HEK293 (cell line): ENCODE data around the gene QRICH2.

ENCODE experiments used
- CTCF ChIA-PET: fragments of 350-600 bp; formaldehyde crosslinking; extraction: SDS; loops from one replicate; lab custom pipeline; 2021; ENCODE audit warnings: antibody characterized with exemption; lab: Yijun Ruan, JAX
- POLR2A ChIA-PET: fragments of 300-600 bp; formaldehyde crosslinking; extraction: SDS; loops from one replicate; lab custom pipeline; 2020; ENCODE audit warnings: antibody characterized with exemption, inconsistent platforms; lab: Yijun Ruan, JAX
- H3K27ac ChIP-seq: fragments of 200-500 bp; sonication (Bioruptor generic); 2 replicates; pipeline ENCODE4 v1.5.1; 2014; ENCODE audit warnings: low read depth, low read length, control low read depth, inconsistent platforms; ENCODE audit errors: extremely low read depth
- H3K36me3 ChIP-seq, 2 experiments: fragments of 200-500 bp in 1 of 2; sonication (Bioruptor generic) in 1 of 2; 1 replicate in 1 of 2; 2 replicates in 1 of 2; pipeline ENCODE4 v1.5.1; 2014 to 2017; ENCODE audit warnings: inconsistent platforms in 2 of 2, low read length in 2 of 2; ENCODE audit not compliant: control insufficient read depth in 2 of 2, insufficient read depth in 1 of 2
- H3K4me1 ChIP-seq: fragments of 200-500 bp; sonication (Bioruptor generic); 2 replicates; pipeline ENCODE4 v1.5.1; 2014; ENCODE audit warnings: mild to moderate bottlenecking, low read length, inconsistent platforms; ENCODE audit not compliant: control insufficient read depth, insufficient read depth
- H3K4me3 ChIP-seq: 2 replicates; pipeline ENCODE4 v1.5.1; 2011; ENCODE audit warnings: low read depth, mild to moderate bottlenecking, control low read depth, low read length, moderate library complexity
- H3K9me3 ChIP-seq: fragments of 200-500 bp; sonication (Bioruptor generic); 2 replicates; pipeline ENCODE4 v1.5.1; 2014; ENCODE audit warnings: low read depth, low read length, inconsistent platforms; ENCODE audit not compliant: control insufficient read depth, insufficient read depth
- HOXC10 ChIP-seq: sonication (generic); formaldehyde crosslinking; IDR thresholded peaks from 2 replicates; pipeline ENCODE4 v1.8.1; 2023; ENCODE audit warnings: mild to moderate bottlenecking, missing genetic modification reagents
- KLF8 ChIP-seq: fragments of 450-650 bp; formaldehyde crosslinking; IDR thresholded peaks from 2 replicates; pipeline ENCODE4 v1.5.1; 2016; ENCODE audit warnings: missing biosample characterization, missing genetic modification characterization
- TRIM28 ChIP-seq: IDR thresholded peaks from 2 replicates; pipeline ENCODE4 v1.6.1; 2011; ENCODE audit warnings: low read length, control low read depth, borderline replicate concordance
- ZBTB21 ChIP-seq: fragments of 450-650 bp; formaldehyde crosslinking; IDR thresholded peaks from 2 replicates; pipeline ENCODE4 v1.5.1; 2017; ENCODE audit warnings: missing biosample characterization, missing genetic modification characterization
- ZBTB44 ChIP-seq: fragments of 450-650 bp; IDR thresholded peaks from 2 replicates; pipeline ENCODE4 v1.5.1; 2018; ENCODE audit warnings: missing biosample characterization, mild to moderate bottlenecking, missing genetic modification characterization
- ZBTB49 ChIP-seq: fragments of 450-650 bp; formaldehyde crosslinking; IDR thresholded peaks from 2 replicates; pipeline ENCODE4 v1.5.1; 2016; ENCODE audit warnings: missing biosample characterization, missing genetic modification characterization, low read depth
- ZEB2 ChIP-seq: fragments of 450-650 bp; formaldehyde crosslinking; IDR thresholded peaks from 2 replicates; pipeline ENCODE4 v1.5.1; 2016; ENCODE audit warnings: missing biosample characterization, missing genetic modification characterization
- ZNF19 ChIP-seq: fragments of 450-650 bp; formaldehyde crosslinking; IDR thresholded peaks from 2 replicates; pipeline ENCODE4; 2016; ENCODE audit warnings: missing biosample characterization, missing genetic modification characterization, low read depth
- ZNF341 ChIP-seq: fragments of 450-650 bp; formaldehyde crosslinking; IDR thresholded peaks from 2 replicates; pipeline ENCODE4; 2016; ENCODE audit warnings: low read depth, missing biosample characterization, missing genetic modification characterization
- ZNF354C ChIP-seq: fragments of 450-650 bp; formaldehyde crosslinking; IDR thresholded peaks from 2 replicates; pipeline ENCODE4 v1.5.1; 2016; ENCODE audit warnings: missing biosample characterization, missing genetic modification characterization, low read depth, borderline replicate concordance
- ZNF398 ChIP-seq: fragments of 450-650 bp; formaldehyde crosslinking; IDR thresholded peaks from 2 replicates; pipeline ENCODE4 v1.5.1; 2017; ENCODE audit warnings: missing biosample characterization, missing genetic modification characterization
- ZNF423 ChIP-seq: fragments of 450-650 bp; formaldehyde crosslinking; IDR thresholded peaks from 2 replicates; pipeline ENCODE4 v1.5.1; 2016; ENCODE audit warnings: missing biosample characterization, missing genetic modification characterization
- ZNF529 ChIP-seq: fragments of 450-650 bp; formaldehyde crosslinking; IDR thresholded peaks from 2 replicates; pipeline ENCODE4 v1.5.1; 2017; ENCODE audit warnings: missing genetic modification characterization, missing biosample characterization; ENCODE audit not compliant: insufficient replicate concordance
- ZNF548 ChIP-seq: fragments of 450-650 bp; formaldehyde crosslinking; IDR thresholded peaks from 2 replicates; pipeline ENCODE4 v1.5.1; 2016; ENCODE audit warnings: missing biosample characterization, missing genetic modification characterization
- ZNF585B ChIP-seq: fragments of 450-650 bp; formaldehyde crosslinking; IDR thresholded peaks from 2 replicates; pipeline ENCODE4 v1.5.1; 2016; ENCODE audit warnings: missing biosample characterization, missing genetic modification characterization
- ZNF629 ChIP-seq: fragments of 450-650 bp; formaldehyde crosslinking; IDR thresholded peaks from 2 replicates; pipeline ENCODE4 v1.5.1; 2017; ENCODE audit warnings: missing biosample characterization, missing genetic modification characterization
- ZNF692 ChIP-seq: fragments of 450-650 bp; formaldehyde crosslinking; IDR thresholded peaks from 2 replicates; pipeline ENCODE4 v1.5.1; 2016; ENCODE audit warnings: missing biosample characterization, missing genetic modification characterization
- ZNF843 ChIP-seq: fragments of 450-650 bp; formaldehyde crosslinking; IDR thresholded peaks from 2 replicates; pipeline ENCODE4 v1.5.1; 2016; ENCODE audit warnings: missing biosample characterization, missing genetic modification characterization
- ZSCAN23 ChIP-seq: fragments of 450-650 bp; formaldehyde crosslinking; IDR thresholded peaks from 2 replicates; pipeline ENCODE4 v1.5.1; 2016; ENCODE audit warnings: missing biosample characterization, missing genetic modification characterization
- TF ChIP-seq, protein P1 (sequence below): fragments of 450-650 bp; formaldehyde crosslinking; IDR thresholded peaks from 2 replicates; pipeline ENCODE4 v1.5.1; 2016; ENCODE audit warnings: missing biosample characterization, missing genetic modification characterization
- TF ChIP-seq, protein P2 (sequence below): fragments of 450-650 bp; formaldehyde crosslinking; conservative IDR thresholded peaks from 2 replicates; pipeline ENCODE4 v1.5.1; 2016; ENCODE audit warnings: low read depth, missing biosample characterization, missing genetic modification characterization
- TF ChIP-seq, protein P3 (sequence below): fragments of 450-650 bp; formaldehyde crosslinking; IDR thresholded peaks from 2 replicates; pipeline ENCODE4 v1.5.1; 2016; ENCODE audit warnings: missing biosample characterization, missing genetic modification characterization

The QRICH2 gene

DNA sequence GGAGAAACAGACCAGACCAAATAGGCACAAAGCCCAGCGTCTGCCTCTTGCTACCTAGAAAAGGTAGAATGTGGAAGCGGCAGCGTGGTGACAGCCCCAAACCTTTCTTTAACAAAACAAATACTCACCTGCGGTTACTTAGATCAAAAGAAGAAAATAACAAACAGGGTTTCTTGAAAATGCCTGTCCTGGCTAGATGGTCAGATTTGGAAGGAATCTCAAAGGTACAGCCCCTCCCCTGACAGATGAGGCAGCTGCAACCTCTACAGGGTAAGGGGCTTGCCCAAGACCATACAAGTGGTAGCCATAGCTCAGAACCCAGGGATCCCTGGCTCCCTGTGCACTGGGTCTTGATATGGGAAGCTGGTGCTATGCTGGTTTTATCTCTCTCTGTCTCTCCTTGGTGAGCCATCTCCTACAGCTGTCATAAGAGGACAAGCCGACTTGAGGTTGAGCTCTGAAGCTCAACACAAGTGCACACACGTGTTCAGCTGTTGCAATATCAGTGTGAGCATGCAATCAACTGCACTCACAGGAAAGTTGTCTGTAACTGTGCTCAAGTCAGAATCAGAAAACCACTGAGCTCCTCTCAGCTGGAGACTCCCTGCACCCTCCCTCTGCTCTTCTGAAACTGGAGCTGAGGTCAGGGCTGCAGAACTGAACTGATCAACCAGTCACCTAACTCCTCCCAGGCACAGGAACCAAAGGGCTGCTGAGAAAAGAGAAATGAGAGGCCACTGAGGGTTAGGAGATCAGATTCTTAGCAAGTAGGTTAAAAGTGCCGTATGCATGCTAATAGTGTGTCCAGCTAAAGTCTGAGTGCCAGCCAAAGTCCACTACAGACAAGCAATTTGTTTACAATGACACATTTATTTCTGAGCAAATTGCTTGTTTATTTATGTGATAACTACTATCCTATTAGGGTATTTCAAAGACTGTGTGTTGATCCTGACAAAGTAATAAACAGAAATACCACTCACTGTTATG lies 61.7 kb downstream of the QRICH2 start:
- ChIA-PET CTCF (interaction anchor here (0.6 to 1.6 kb wide), 7 partner anchors 9 to 234 kb away, joined by 3 to 8 read pairs (median 4); no protein-coding TSS in a partner anchor), POLR2A (interaction anchor here (0.5 to 2.6 kb wide), 5 partner anchors 16 to 646 kb away, joined by 3 to 16 read pairs (median 5); no protein-coding TSS in a partner anchor)
- Histone ChIP-seq H3K4me3 (no peak overlapping the region), H3K9me3 (no peaks in the 10 kb centered on the region), H3K27ac (no peak overlapping the region), H3K4me1 (peaks cover 4% of the 10 kb centered on the region; the same call in 1 of the 2 replicates), H3K36me3 (no peaks in the 10 kb centered on the region)
- TF ChIP-seq ZNF548 (no peak), ZNF585B (tag by site-specific recombination) (no peak), ZEB2 (tag by site-specific recombination) (no peak), ZNF398 (no peak), ZNF354C (tag by site-specific recombination) (no peak), ZNF843 (tag by site-specific recombination) (no peak), ZNF19 (no peak), ZNF692 (tag by site-specific recombination) (no peak), TRIM28 (peak; percentile 69), ZNF629 (tag by site-specific recombination) (no peak), ZNF341 (tag by site-specific recombination) (peak; percentile 90), ZNF423 (tag by site-specific recombination) (no peak), ZBTB21 (tag by site-specific recombination) (no peak), KLF8 (tag by site-specific recombination) (no peak), ZBTB44 (peak; percentile 68; the same call in 1 of the 2 replicates), HOXC10 (CRISPR knock-in tag) (no peak), ZBTB49 (tag by site-specific recombination) (no peak), ZSCAN23 (tag by site-specific recombination) (no peak), ZNF529 (tag by site-specific recombination) (no peak)
- TF ChIP-seq, protein P1, sequence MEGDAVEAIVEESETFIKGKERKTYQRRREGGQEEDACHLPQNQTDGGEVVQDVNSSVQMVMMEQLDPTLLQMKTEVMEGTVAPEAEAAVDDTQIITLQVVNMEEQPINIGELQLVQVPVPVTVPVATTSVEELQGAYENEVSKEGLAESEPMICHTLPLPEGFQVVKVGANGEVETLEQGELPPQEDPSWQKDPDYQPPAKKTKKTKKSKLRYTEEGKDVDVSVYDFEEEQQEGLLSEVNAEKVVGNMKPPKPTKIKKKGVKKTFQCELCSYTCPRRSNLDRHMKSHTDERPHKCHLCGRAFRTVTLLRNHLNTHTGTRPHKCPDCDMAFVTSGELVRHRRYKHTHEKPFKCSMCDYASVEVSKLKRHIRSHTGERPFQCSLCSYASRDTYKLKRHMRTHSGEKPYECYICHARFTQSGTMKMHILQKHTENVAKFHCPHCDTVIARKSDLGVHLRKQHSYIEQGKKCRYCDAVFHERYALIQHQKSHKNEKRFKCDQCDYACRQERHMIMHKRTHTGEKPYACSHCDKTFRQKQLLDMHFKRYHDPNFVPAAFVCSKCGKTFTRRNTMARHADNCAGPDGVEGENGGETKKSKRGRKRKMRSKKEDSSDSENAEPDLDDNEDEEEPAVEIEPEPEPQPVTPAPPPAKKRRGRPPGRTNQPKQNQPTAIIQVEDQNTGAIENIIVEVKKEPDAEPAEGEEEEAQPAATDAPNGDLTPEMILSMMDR (tag by site-specific recombination) = no peak
- TF ChIP-seq, protein P2, sequence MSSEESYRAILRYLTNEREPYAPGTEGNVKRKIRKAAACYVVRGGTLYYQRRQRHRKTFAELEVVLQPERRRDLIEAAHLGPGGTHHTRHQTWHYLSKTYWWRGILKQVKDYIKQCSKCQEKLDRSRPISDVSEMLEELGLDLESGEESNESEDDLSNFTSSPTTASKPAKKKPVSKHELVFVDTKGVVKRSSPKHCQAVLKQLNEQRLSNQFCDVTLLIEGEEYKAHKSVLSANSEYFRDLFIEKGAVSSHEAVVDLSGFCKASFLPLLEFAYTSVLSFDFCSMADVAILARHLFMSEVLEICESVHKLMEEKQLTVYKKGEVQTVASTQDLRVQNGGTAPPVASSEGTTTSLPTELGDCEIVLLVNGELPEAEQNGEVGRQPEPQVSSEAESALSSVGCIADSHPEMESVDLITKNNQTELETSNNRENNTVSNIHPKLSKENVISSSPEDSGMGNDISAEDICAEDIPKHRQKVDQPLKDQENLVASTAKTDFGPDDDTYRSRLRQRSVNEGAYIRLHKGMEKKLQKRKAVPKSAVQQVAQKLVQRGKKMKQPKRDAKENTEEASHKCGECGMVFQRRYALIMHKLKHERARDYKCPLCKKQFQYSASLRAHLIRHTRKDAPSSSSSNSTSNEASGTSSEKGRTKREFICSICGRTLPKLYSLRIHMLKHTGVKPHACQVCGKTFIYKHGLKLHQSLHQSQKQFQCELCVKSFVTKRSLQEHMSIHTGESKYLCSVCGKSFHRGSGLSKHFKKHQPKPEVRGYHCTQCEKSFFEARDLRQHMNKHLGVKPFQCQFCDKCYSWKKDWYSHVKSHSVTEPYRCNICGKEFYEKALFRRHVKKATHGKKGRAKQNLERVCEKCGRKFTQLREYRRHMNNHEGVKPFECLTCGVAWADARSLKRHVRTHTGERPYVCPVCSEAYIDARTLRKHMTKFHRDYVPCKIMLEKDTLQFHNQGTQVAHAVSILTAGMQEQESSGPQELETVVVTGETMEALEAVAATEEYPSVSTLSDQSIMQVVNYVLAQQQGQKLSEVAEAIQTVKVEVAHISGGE (tag by site-specific recombination) = no peak
- TF ChIP-seq, protein P3, sequence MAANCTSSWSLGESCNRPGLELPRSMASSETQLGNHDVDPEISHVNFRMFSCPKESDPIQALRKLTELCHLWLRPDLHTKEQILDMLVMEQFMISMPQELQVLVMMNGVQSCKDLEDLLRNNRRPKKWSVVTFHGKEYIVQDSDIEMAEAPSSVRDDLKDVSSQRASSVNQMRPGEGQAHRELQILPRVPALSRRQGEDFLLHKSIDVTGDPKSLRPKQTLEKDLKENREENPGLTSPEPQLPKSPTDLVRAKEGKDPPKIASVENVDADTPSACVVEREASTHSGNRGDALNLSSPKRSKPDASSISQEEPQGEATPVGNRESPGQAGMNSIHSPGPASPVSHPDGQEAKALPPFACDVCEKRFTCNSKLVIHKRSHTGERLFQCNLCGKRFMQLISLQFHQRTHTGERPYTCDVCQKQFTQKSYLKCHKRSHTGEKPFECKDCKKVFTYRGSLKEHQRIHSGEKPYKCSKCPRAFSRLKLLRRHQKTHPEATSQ (tag by site-specific recombination) = no peak
